Forelimb muscle (tissue), 1 donor: ENCODE results near the gene CCDC9B. TPM values are rescaled to one million over a fixed set of nuclear protein-coding genes. Genes with fewer than 3 reads are reported as not detected.

ENCODE experiments used
- DNase-seq: peaks from one replicate; pipeline ENCODE4 v3.0.0-alpha.2; 2013; ENCODE audit warnings: low read depth
- polyA plus RNA-seq: library from polyadenylated mRNA; unstranded; fragments of 120-200 nt; gene quantifications from one replicate; pipeline ENCODE4 v1.2.1, GENCODE V29; 2013; ENCODE audit not compliant: insufficient read length

The CCDC9B gene
- polyA plus RNA-seq, 1 donor: 17.0 TPM

DNA sequence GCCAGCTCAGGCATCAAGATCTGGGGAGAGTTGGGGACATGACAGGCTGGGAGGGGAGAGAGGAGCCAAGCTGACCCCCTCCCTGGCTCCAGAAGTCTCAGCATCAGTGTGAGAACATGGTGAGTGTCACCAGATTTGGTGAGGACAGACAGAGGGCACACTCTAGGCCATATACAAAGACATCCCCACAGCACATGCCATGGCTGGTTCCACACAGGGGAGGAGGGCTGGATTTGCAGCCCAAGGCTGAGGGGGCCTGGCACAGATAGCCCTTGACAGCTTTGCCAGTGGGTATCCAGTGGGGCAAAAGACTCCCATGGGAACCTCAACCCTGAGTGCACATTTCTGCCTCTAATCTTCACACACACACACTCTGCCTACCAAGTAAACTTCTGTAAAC, 47.7 kb downstream of the CCDC9B start:
- DNase-seq: no peak

DNA sequence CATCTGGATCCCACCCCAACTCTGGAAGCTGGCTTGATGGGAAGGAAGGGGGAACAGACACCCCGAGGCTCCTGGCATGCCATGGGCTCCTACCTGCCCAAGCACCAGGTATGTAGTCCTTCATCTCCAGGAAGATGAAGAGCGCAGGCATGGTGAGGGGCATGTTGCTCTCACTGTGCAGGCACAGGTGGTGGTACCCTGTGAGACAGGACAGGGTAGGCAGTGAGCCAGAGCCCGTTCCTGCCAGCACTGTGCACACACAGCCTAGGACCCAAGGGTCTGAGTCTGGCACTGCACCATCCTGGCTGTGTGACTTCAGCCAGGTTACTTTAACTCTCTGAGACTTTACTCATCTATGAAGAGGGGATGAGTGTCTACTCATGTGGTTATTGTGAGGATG, 48.5 kb downstream of the CCDC9B start:
- no peak for DNase-seq

DNA sequence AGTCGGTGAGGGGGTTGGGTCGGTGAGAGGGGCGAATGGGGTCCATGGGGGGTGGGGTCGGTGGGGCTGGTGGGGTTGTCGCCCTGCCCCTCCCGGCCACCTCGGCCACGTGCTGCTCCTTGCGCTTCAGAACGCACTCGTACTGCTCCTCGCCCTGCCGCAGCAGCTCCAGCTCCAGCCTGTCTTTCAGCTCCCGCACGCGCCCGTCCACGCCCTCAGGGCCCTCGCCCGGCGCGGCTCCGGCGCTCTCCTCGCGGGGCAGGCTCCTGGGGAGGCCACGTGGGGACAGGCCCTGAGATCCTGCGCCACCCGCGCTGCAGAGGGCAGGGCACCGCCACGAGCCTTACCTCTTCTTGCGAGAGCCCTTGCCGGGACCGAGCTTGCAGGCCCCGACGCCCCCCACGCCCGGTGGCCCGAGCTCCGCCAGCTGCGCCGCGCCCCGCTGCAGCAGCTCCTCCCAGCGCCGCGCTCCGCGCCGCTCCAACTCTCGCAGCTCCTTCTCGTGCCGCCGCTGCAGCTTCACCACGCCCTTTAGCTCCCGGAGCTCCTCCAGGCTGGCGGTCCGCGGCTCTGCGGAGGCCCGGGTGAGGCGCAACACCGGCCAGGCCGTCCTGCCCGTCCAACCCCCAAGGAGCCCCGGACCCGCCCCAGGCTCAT, 49.7 kb downstream of the CCDC9B start:
- no peak for DNase-seq

DNA sequence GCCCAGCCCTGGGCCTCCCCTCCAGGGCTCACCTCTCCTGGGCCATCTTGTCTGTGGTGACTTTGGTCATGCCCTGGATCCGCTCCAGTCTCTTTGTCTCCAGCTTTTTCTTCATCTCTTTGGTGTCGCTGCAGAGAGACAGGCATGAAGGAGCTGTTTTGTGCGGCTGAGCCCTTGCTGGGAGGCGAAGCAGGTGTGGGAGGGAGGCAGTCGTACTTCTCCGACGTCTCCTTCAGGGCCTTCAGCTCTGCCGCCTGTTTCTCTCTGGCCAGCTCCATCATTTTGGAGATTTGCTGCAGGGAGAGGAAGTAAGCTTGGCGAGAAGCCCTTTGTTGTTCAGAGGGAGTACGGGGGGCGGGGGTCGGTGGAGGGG, 50.2 kb downstream of the CCDC9B start:
- no peak for DNase-seq

DNA sequence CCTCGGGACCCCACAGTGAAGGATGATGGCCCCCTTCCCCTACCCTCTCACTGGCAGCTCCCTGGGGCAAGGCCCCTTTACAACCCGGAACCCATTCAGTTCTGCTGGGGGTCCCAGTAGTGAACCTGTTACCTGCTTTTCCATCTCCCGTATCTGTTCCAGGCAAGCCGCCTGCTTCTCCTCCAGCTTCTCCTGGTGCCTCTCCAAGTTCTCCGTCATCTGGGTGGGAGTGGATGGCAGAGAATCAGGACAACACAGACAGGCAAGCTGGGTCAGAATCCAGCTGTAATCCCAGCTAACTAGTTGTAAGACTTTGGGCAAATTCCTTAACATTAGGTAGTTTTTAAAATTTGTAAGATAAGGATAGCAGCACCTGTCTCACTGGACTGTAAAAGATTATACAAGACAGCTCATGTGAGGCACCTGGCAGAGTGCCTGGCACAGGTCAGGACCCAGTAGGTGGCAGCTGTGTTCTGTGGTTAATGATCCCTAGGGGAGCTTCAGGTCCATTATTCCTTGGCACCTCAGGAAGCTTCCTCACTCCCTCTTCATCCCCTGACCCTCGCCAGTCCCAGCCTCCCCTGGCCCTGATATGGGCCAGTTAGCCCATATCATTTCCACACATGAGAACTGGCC, 51.5 kb downstream of the CCDC9B start:
- no peak for DNase-seq

DNA sequence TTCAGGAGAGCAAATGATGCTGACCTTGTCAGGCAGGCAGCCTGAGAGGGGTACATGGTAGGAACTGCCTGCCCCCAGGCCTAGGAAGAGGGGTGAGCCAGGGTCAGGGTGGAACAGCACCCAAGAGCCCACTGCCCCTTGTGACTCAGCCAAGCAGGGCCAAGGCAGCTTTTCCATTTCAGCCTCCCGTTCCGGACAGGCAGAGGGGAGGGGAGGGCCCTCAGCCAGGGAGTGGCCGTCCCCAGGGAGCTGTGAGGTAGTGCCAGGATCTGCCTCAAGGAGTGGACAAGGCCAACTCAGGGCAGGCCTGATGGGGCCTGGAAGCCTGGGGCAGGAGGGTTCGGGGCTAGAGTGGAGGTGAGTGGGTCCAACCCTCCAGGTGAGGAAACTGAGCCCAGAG, 52.8 kb downstream of the CCDC9B start:
- no peak for DNase-seq

DNA sequence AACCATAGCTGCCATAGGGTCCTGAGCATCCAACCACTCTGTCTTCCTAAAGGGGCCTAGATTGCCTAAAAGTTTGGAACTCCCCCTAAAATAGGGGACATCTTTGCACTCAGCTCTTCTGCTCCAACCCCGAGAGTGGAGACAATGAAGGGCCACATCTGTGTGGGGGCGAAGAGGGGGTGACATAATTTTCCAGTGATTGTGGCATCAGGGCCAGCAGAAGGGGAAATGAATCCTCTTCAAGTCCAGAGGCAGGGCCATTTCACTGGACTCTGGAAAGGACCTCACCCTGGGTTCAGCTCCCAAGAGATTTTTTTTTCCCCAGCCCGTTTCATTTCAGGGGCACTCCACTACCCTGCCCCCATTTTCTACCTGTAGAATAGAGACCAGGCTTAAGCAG, 53.2 kb downstream of the CCDC9B start:
- no peak for DNase-seq

DNA sequence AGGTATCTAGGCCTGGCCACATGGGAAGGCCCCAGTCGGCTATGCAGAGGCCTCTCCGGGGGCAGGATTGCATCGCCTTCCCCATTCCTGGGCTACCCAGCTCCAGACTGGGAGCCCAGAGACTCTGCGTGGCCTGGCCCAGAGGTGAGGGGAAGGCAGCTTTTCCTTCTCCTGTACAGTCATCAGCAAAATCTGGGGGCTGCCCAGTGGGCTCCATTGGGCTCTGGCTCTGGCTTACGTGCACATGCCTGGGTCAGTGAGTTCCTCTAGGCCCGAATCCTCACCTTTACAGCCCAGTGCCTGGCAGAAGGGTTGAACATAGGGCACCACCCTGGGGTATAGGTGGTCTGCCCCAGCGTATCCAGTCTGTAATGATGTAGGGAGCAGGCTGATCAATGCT, 53.9 kb downstream of the CCDC9B start:
- DNase-seq: no peak

DNA sequence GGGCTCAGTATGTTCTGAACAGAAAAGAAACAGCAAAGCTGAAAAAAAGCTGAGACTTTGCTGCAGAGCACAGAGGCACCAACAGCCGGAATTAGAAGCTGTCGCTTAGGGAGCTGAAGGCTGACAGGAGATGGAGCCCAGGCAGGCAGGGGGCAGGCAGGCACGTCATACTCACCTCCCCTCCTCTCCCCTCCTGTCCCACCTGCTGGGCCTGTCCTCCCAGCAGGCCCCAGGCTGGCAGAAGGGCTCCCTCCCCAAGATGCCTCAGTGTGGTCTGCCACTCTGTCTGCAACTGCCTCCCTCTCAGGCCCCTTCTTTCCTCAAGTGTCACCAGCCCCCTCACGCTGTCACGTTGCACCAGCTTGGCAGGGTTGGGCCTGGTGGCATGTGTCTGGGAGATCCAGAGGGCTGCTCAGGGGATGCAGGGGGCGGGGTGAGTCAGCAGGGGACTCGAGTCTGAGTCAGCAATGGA, 54.6 kb downstream of the CCDC9B start:
- DNase-seq: no peak

DNA sequence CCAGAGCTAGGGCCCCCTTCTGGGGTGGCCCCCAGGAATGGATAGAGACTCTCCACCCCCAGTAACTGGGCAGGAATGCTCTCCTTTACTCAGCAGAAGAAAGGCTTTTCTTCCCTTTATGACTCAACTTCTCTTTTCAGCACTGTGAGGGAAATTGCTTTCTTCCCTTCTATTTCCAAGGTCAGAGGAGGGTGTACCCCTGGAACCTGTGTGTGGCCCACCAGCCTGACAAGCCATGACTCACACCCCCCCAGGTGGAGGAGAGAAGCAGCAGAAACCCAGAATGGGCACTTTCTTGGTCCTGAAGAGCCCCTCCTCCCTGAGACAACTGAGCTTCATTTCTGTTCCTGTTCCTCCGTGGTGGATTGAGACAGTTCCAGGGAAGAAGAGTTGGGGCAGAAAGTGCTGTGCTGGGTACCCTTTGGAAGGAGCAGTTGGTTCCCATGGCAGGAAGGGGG, 55.2 kb downstream of the CCDC9B start:
- no peak for DNase-seq

DNA sequence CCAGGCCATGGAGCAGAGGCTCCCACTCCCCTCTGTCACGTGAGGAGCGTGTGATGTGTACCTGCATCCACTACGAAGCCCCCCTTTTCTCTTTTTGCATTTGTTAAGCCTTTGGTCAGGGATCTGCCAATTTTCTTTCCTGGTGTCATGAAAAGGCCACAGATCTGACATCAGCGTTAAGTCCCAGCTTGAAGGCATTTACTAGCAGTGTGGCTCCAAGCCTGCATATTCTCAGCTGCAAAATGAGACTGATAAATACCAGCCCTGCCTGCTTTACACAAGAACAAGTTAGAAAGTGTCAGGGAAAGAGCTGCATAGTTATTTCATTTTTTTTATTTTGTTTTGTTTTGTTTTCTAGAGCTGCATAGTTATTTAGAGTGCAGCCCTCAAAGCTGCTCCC, 55.6 kb downstream of the CCDC9B start:
- no peak for DNase-seq

DNA sequence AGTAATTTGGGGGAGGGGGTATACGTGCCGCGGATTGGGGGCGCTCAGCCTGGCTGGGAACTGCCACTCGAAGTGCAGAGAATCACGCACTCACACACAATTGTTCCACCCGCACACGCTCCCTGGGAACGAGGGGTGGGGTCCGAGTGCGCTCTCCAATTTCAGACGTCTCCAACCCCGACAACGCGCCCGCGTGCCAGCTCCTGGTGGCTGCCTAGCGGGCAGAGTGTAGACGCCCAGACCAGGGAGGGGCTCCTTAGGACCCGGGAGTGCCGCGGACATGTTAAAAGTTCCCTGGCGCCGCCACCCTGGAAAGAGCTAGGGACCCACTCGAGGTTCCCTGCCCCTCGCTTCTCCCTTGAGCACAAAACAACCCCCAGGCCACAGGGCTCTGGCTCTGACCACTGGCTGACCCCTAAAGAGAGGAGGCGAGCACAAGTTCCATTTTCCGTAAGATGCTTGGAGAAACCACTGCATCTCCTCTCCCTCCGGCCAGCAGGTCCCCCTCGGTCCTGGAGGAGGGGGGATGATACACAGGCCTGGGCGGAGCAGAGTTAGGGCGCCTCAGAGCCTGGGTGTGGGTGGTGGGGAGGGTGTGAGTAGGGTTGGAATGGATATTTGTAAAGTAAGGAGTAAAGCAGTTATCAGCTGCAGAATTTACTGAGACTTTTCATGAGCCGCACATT, 57.0 kb downstream of the CCDC9B start:
- no peak for DNase-seq

DNA sequence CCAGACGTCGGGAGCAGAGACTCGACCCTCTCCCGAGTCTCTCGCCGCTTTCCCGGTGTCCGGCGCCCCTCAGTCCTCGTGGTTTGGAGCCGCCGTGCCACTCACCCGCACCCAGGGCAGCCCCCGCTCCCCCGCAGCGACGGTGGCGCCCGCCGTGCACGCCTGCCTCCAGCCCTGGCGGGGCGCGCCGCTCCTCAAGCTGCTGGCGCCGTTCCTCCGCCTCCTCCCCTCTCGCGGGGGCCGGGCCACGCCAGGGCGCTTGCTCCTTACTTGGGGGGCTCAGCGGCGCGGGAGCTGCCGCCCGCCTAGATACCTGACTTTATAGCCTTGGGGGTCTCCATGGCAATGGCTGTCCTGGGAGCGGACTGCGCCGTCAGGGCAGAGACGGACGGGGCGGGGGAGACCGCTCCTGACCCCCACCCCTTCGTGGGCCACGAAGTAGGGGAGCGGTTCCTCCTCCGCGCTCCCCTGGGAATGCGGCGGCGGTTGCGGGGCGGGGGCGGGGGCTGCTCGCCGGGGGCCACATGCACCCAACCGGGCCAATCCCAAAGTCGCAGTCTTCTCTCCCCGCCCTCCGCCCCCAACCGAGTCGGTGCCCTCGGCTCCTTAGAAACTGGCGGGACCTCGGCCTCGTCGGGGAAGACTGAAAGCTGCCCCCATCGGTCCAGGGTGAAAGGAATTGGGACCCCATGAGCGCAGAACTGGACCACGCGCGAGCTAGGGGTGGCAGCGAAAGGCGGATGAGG, 57.7 kb downstream of the CCDC9B start, which contains the start of gene ANKRD63:
Gene ANKRD63 (minus strand): TSS at position 196 of the 746 bp plus-strand sequence. CDS start 478 bp downstream, outside the sequence.
- DNase-seq: no peak

DNA sequence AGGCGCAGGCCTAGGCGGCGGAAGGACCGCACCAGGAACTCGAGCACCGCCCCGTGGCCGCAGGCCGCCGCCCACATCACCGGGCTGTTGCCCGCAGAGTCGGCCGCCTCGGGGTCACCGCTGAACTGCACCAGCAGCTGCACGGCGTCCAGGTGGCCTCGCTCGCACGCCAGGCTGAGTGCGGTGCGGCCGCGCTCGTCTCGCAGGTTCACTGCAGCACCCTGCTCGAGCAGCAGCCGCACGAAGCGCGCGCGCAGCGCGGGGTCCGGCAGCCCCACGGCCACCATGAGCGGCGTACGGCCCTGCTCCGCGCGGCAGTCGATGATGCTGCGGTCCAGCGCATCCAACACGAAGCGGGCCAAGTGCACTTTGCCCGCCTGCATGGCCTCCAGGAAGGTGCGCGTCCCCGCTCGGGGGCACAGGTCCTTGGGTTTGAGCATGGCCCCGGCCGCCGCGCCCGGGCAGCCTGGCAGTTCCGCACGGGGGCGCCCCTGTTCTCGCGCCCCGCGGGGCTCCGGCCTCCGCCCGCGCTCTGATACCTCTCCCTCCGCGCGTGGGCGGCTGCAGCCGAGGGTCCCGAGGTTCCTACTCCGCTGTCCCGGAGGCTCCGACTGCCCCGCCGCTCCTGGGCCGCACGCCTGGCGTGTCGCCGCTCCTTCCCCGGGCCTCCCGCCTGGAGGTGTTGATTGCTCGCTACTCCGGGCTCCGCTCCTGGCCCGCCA, 58.4 kb downstream of the CCDC9B start:
- no peak for DNase-seq

DNA sequence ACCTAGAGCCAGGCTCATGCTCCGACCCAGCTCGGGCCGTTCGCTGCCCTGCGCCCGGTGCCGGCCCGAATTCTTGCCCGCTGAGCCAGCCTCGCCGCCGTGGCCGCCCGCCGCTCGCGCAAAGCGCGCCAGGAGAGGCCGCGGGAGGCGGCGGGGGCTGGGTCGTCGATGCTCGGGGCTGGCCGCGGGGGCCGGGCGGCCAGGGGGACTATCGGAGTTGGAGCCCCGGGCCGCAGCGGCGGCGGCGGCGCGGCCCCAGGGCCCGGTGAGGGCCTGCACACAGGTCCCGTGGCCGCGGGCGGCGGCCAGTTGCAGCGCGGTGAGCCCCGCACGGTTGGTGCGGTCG, 59.0 kb downstream of the CCDC9B start:
- no peak for DNase-seq

Other genes with a start within 250 kb of the CCDC9B start
- gene BMF, start 232.1 kb downstream of the CCDC9B start, polyA plus RNA-seq: 10.8 TPM
- gene BUB1B, start 179.9 kb downstream of the CCDC9B start, polyA plus RNA-seq: 8.8 TPM
- 0.83 TPM for gene PAK6, start 101.9 kb downstream of the CCDC9B start, polyA plus RNA-seq
- gene ANKRD63, start 57.9 kb downstream of the CCDC9B start, polyA plus RNA-seq: 0.32 TPM
- gene PLCB2, start 33.0 kb downstream of the CCDC9B start, polyA plus RNA-seq: 10.2 TPM
- gene INAFM2, start 17.2 kb downstream of the CCDC9B start, polyA plus RNA-seq: 14.1 TPM
- gene PHGR1, start 10.1 kb upstream of the CCDC9B start, polyA plus RNA-seq: not detected
- 1.4 TPM for gene DISP2, start 17.3 kb upstream of the CCDC9B start, polyA plus RNA-seq
- gene KNSTRN, start 41.8 kb upstream of the CCDC9B start, polyA plus RNA-seq: 20.0 TPM
- gene IVD, start 64.9 kb upstream of the CCDC9B start, polyA plus RNA-seq: 54.4 TPM
- 24.6 TPM for gene BAHD1, start 100.0 kb upstream of the CCDC9B start, polyA plus RNA-seq
- 33.8 TPM for gene CHST14, start 130.0 kb upstream of the CCDC9B start, polyA plus RNA-seq
- gene CCDC32, start 224.1 kb upstream of the CCDC9B start, polyA plus RNA-seq: 14.7 TPM
- gene RPUSD2, start 228.4 kb upstream of the CCDC9B start, polyA plus RNA-seq: 8.7 TPM